ENCODE measurements around the gene ING5.

The ING5 gene

DNA sequence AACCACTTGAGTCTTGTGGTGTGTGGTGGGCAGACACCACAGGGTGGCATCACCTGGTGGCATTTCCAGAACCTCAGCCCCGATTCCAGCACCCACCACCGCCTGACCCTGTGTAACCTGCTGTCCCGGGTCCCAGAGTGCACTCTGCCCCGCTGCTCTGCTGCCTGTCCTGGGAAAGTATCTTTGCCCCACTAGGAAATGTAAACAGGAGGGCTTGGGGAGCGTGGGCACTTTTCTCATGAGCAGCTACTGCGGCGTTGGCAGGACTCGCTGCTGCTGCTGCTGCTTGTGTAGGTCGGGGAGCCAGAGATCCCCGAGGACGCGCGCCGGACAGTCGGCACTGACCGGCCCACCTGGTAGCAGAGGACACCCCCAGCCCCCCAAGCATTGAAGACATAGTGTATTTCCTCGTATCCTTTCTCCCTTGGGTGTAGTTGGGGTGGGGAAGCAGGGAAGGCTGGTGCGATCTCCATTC is 28.6 kb upstream of the ING5 start:
- no peak overlapping the region for H3K4me3 ChIP-seq (ENCODE audit: low read depth, low read length)
- TF ChIP-seq, protein P1, sequence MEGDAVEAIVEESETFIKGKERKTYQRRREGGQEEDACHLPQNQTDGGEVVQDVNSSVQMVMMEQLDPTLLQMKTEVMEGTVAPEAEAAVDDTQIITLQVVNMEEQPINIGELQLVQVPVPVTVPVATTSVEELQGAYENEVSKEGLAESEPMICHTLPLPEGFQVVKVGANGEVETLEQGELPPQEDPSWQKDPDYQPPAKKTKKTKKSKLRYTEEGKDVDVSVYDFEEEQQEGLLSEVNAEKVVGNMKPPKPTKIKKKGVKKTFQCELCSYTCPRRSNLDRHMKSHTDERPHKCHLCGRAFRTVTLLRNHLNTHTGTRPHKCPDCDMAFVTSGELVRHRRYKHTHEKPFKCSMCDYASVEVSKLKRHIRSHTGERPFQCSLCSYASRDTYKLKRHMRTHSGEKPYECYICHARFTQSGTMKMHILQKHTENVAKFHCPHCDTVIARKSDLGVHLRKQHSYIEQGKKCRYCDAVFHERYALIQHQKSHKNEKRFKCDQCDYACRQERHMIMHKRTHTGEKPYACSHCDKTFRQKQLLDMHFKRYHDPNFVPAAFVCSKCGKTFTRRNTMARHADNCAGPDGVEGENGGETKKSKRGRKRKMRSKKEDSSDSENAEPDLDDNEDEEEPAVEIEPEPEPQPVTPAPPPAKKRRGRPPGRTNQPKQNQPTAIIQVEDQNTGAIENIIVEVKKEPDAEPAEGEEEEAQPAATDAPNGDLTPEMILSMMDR (IDR thresholded peaks at IDR 0.05; ENCODE audit: control insufficient read depth, extremely low read depth, insufficient read depth): no peak
- DNase-seq (ENCODE audit: low read depth): no peak

DNA sequence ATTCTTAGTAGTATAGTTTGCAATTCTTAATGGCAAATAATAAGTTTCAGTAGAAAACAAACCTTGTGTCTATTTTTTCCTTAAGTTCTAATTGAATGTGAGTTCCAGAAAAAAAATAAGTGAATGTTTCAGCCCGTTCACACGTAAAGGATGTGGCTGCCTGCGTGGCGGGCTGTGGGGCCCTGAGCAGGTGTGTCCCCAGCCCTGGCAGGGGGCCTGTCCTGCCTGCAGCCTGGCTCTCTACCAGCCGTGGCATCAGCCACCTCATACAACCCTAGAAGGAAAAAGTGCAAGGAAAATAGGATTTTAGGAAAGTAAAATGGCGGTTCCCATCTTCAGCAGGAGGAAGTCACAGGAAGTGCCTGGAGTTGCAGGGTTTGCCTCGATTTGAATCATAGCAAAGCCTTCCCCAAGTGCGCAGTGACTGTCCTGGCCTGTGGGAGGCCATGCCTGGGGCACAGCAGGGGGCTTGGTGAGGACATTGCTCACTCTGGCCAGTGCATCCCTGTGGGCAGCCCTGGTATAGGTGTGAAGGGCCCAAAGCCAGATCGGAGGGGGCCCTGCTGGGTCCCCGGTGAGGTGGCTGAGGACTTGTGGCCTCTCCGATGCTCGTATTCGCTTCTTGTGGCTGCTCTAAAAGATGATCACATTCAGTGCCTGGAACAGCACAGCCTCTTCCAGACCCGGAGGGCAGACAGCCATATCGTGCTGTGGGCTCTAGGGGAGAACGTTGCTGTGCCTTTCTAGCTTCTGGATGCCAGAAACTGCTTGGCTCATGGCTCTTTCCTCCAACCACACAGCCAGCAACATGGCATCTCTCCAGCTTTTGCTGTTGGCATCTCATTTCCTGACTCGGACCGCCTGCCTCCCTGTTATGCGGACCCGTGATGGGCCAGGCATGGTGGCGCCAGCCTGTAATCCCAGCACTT is 27.8 kb upstream of the ING5 start:
- H3K4me3 ChIP-seq (ENCODE audit: low read depth, low read length): no peak overlapping the region
- no peak for DNase-seq (ENCODE audit: low read depth)
- TF ChIP-seq, protein P1 (IDR thresholded peaks at IDR 0.05; ENCODE audit: control insufficient read depth, extremely low read depth, insufficient read depth): no peak

DNA sequence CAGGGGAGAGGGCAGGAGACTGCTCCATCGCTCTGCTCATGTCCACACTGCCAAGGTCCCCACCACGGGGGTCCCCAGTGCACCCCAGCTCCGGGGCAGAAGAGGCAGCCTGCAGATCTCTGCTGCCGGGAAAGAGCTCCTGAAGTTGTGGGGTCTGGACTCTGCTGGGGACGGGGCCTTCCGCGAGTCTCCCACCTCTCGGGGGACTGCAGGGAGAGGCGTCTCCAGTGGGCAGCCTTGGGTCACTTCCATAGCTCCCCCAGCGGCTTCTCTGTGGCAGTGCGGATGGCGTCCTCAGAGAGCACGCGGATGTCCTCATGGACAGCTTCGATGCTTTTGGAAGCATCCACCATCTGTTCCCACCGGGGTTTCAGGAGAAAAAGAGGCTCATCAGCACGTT is 26.0 kb upstream of the ING5 start:
- no peak for DNase-seq (ENCODE audit: low read depth)
- TF ChIP-seq, protein P1 (IDR thresholded peaks at IDR 0.05; ENCODE audit: control insufficient read depth, extremely low read depth, insufficient read depth): no peak
- no peak overlapping the region for H3K4me3 ChIP-seq (ENCODE audit: low read depth, low read length)

DNA sequence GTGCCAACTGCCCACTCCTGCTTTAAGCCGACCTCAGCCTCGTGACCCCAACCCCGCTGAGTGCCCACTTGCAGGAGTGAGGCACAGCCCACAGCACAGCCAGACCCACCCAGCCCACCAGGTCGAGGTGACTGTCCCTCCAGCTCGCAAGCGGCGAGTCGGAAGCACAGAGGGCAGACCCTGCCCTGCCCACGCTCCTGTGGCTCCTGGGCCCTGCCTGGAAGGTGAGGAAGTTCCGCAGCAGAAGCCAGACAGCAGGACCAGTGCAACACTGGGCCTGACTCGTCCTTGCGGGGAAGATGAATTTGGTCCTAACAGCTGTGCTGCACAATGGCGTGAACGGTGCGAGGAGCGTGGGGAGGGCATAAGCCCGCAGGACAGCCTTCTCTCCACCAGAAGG is 25.2 kb upstream of the ING5 start:
- H3K4me3 ChIP-seq (ENCODE audit: low read depth, low read length): no peak overlapping the region
- TF ChIP-seq, protein P1 (IDR thresholded peaks at IDR 0.05; ENCODE audit: control insufficient read depth, extremely low read depth, insufficient read depth): no peak
- no peak for DNase-seq (ENCODE audit: low read depth)

DNA sequence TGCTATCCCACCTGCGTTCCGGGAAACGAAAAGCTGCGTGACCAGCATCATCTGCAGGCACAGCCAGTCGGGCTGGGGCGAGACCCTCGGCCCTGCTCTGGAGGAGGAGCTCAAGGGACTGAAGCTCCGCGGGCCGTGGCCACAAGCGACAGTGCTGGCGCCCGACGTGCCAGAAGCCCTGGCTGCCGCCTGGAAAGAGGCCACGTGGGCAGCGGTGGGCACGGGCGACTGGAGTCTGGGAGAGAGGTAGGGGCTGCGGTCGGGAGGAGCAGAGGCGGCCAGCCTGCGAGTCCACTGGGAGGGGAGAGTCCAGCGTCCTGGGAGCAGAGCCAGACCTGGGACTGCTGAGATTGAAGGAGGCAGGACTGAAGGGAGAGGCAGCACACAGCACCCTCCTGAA is 24.4 kb upstream of the ING5 start:
- DNase-seq (ENCODE audit: low read depth): no peak
- TF ChIP-seq, protein P1 (IDR thresholded peaks at IDR 0.05; ENCODE audit: control insufficient read depth, extremely low read depth, insufficient read depth): no peak
- no peak overlapping the region for H3K4me3 ChIP-seq (ENCODE audit: low read depth, low read length)

DNA sequence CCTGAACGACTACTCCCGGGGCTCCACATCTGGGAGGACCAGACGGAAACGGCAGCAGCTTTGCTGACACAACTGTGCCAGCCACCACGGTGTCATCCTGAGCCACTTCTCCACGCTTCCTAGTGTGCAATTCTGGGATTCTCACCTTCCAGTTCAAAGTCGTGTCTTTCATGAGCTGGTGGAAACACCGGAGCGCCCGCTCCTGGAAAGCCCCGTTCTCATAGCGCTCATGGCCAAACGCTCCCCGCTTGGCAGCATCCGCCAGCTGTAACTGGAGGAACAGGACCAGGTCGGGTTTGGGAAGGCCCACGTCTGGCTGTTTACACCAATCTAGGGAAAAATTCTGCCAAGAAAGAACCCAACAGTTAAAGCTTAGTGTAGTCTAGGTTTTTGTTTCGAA is 23.5 kb upstream of the ING5 start:
- no peak overlapping the region for H3K4me3 ChIP-seq (ENCODE audit: low read depth, low read length)
- TF ChIP-seq, protein P1 (IDR thresholded peaks at IDR 0.05; ENCODE audit: control insufficient read depth, extremely low read depth, insufficient read depth): no peak

More for the DNA sequence above, 23.5 kb upstream of the ING5 start:
- no peak for DNase-seq (ENCODE audit: low read depth)
